CD14-positive monocyte (primary cell): ENCODE data around the gene KRTAP10-3. TPM values are rescaled to one million over a fixed set of nuclear protein-coding genes. Genes with fewer than 3 reads are reported as not detected.

Source experiments
- DNase-seq, 3 donors: peaks; one replicate each; pipeline ENCODE4 v3.0.0-alpha.2; 2011 to 2022
- H2AFZ ChIP-seq: 2 replicates; pipeline ENCODE4 v1.6.0; 2012; ENCODE audit warnings: mild to moderate bottlenecking, low read depth, low read length, inconsistent platforms; ENCODE audit not compliant: insufficient read depth, poor library complexity, severe bottlenecking
- H3K27ac ChIP-seq, 2 donors: 1 replicate in 1 of 2; 2 replicates in 1 of 2; pipeline ENCODE4 v1.5.1; 2012 to 2013; ENCODE audit warnings: low read length in 2 of 2, control low read depth in 1 of 2, inconsistent platforms in 1 of 2, low read depth in 1 of 2, mild to moderate bottlenecking in 1 of 2
- H3K27me3 ChIP-seq, 2 donors: one replicate each; pipeline versions ENCODE4 v1.6.0 to v1.6.1; 2011 to 2013; ENCODE audit warnings: low read length in 2 of 2; ENCODE audit not compliant: control insufficient read depth in 2 of 2, insufficient read depth in 2 of 2
- H3K36me3 ChIP-seq, 2 donors: replicated peaks in 1 of 2; 1 replicate in 1 of 2; 2 replicates in 1 of 2; pipeline versions ENCODE4 v1.5.1 to v1.6.1; 2012 to 2013; ENCODE audit warnings: low read length in 2 of 2, control low read depth in 1 of 2, inconsistent platforms in 1 of 2, mild to moderate bottlenecking in 1 of 2; ENCODE audit not compliant: insufficient read depth in 2 of 2, control insufficient read depth in 1 of 2
- H3K4me1 ChIP-seq, 2 donors: 1 replicate in 1 of 2; 2 replicates in 1 of 2; pipeline versions ENCODE4 v1.5.1 to v1.6.1; 2012 to 2013; ENCODE audit warnings: low read length in 2 of 2, control low read depth in 1 of 2, inconsistent platforms in 1 of 2, mild to moderate bottlenecking in 1 of 2, moderate library complexity in 1 of 2; ENCODE audit not compliant: insufficient read depth in 2 of 2, control insufficient read depth in 1 of 2
- H3K4me2 ChIP-seq: replicated peaks from 2 replicates; pipeline ENCODE3; 2012; ENCODE audit warnings: low read length, moderate library complexity, mild to moderate bottlenecking; ENCODE audit not compliant: poor library complexity, severe bottlenecking; ENCODE audit errors: extremely low read depth
- H3K4me3 ChIP-seq, 3 experiments: fragments of 200-600 bp in 1 of 3; sonication (generic) in 1 of 3; replicated peaks in 1 of 3; 1 replicate in 2 of 3; 2 replicates in 1 of 3; pipeline ENCODE4 v1.5.1; 2011 to 2013; ENCODE audit warnings: low read length in 3 of 3, mild to moderate bottlenecking in 3 of 3, control low read depth in 2 of 3, low read depth in 2 of 3, inconsistent platforms in 1 of 3, moderate library complexity in 1 of 3
- H3K79me2 ChIP-seq: 2 replicates; pipeline ENCODE4 v1.6.0; 2012; ENCODE audit warnings: mild to moderate bottlenecking, control low read depth, inconsistent platforms, low read length, moderate library complexity; ENCODE audit not compliant: insufficient read depth
- H3K9ac ChIP-seq: 2 replicates; pipeline ENCODE4 v1.6.0; 2017; ENCODE audit warnings: low read length, mild to moderate bottlenecking; ENCODE audit not compliant: insufficient read depth, poor library complexity, severe bottlenecking
- H3K9me3 ChIP-seq, 2 donors: replicated peaks in 1 of 2; 1 replicate in 1 of 2; 2 replicates in 1 of 2; pipeline versions ENCODE4 v1.5.1 to v1.6.1; 2012 to 2013; ENCODE audit warnings: low read length in 2 of 2, control low read depth in 1 of 2; ENCODE audit not compliant: control insufficient read depth in 1 of 2, insufficient read depth in 1 of 2
- H4K20me1 ChIP-seq: 2 replicates; pipeline ENCODE4 v1.6.0; 2012; ENCODE audit warnings: mild to moderate bottlenecking, low read length, control low read depth, moderate library complexity; ENCODE audit not compliant: insufficient read depth
- H3K27ac Mint-ChIP-seq, 7 donors: one replicate each; pipeline ENCODE4 v1.8.0; 2020; ENCODE audit warnings: mild to moderate bottlenecking in 7 of 7, mixed read lengths in 7 of 7, moderate library complexity in 6 of 7, inconsistent platforms in 2 of 7
- H3K27me3 Mint-ChIP-seq, 3 donors: one replicate each; pipeline ENCODE4 v1.8.0; 2021 to 2022; ENCODE audit warnings: low read depth in 3 of 3, mild to moderate bottlenecking in 3 of 3, mixed read lengths in 3 of 3, moderate library complexity in 3 of 3, inconsistent platforms in 1 of 3
- H3K36me3 Mint-ChIP-seq, 2 donors: one replicate each; pipeline ENCODE4 v1.8.0; 2020; ENCODE audit warnings: mixed read lengths in 2 of 2, inconsistent platforms in 1 of 2, mild to moderate bottlenecking in 1 of 2
- H3K4me1 Mint-ChIP-seq: one replicate; pipeline ENCODE4 v1.8.0; 2020; ENCODE audit warnings: mild to moderate bottlenecking, mixed read lengths
- H3K4me3 Mint-ChIP-seq, 2 donors: one replicate each; pipeline ENCODE4 v1.8.0; 2020; ENCODE audit warnings: mild to moderate bottlenecking in 2 of 2, mixed read lengths in 2 of 2, moderate library complexity in 1 of 2
- H3K9me3 Mint-ChIP-seq, 7 donors: one replicate each; pipeline ENCODE4 v1.8.0; 2020 to 2022; ENCODE audit warnings: mixed read lengths in 7 of 7, mild to moderate bottlenecking in 6 of 7, moderate library complexity in 6 of 7, inconsistent platforms in 2 of 7
- CTCF ChIP-seq: fragments of 200-600 bp; IDR thresholded peaks from one replicate; pipeline ENCODE4 v1.8.0; 2022; ENCODE audit warnings: antibody characterized with exemption, mild to moderate bottlenecking
- WGBS: methylation state at CpG from one replicate; pipeline ENCODE4 v1.1.5; 2013; ENCODE audit warnings: missing lambda C conversion rate; ENCODE audit not compliant: insufficient coverage; 5-methylcytosine and 5-hydroxymethylcytosine counted together
- intact Hi-C, 2 donors: fragments of 100-400 bp; cut with micrococcal nuclease; formaldehyde crosslinking; loops; one replicate each; pipeline versions ENCODE4 v1.15.0 to v1.15.1; 2023
- polyA plus RNA-seq, 3 donors: library from polyadenylated mRNA; depleted of rRNA in 1 of 3; unstranded in 2 of 3; stranded (reverse) in 1 of 3; fragments of 300-500 nt in 2 of 3; fragments of >200 nt in 1 of 3; fragmentation: Illumina TruSeq in 2 of 3; gene quantifications; 1 replicate in 2 of 3; 2 replicates in 1 of 3; pipeline ENCODE4 v1.2.3, GENCODE V29; 2012 to 2021

KRTAP10-3 gene
- polyA plus RNA-seq, 3 donors = not detected

GRCh38 chr21:44529503-44530125 is 29.0 kb downstream of the KRTAP10-3 start:
- Histone ChIP-seq H2AFZ (no peak overlapping the region), H3K27ac (no peak overlapping the region), H3K9ac (no peak overlapping the region), H4K20me1 (no peaks in the 10 kb centered on the region), H3K9me3 (peaks cover 3% of the 10 kb centered on the region in 2 donors), H3K27me3 (no peaks in the 10 kb centered on the region), H3K36me3 (no peaks in the 10 kb centered on the region), H3K79me2 (no peaks in the 10 kb centered on the region), H3K4me2 (no peak overlapping the region), H3K4me1 (no peaks in the 10 kb centered on the region), H3K4me3 (no peak overlapping the region)
- DNase-seq = no peak
- Mint-ChIP-seq H3K9me3 (peaks cover 0 to 3% (median 0%) of the 10 kb centered on the region in 7 donors), H3K4me1 (no peaks in the 10 kb centered on the region), H3K27me3 (peaks cover 1 to 8% (median 5%) of the 10 kb centered on the region in 3 donors), H3K36me3 (no peaks in the 10 kb centered on the region), H3K27ac (no peak overlapping the region), H3K4me3 (no peak overlapping the region)
- no peak for TF ChIP-seq CTCF
- 88% methylated on average over 20 of the region's 23 CpGs for WGBS
- intact Hi-C loops = no loop called here

GRCh38 chr21:44529011-44529421 is 29.6 kb downstream of the KRTAP10-3 start:
- DNase-seq = no peak
- peaks cover 0 to 3% (median 0%) of the 10 kb centered on the region in 7 donors for H3K9me3 Mint-ChIP-seq
- intact Hi-C loops = no loop called here

More at GRCh38 chr21:44529011-44529421, 29.6 kb downstream of the KRTAP10-3 start:
- Mint-ChIP-seq H3K27ac (no peak overlapping the region), H3K4me1 (no peaks in the 10 kb centered on the region), H3K27me3 (peaks cover 1 to 8% (median 5%) of the 10 kb centered on the region in 3 donors), H3K36me3 (no peaks in the 10 kb centered on the region), H3K4me3 (no peak overlapping the region)
- Histone ChIP-seq H3K4me1 (no peaks in the 10 kb centered on the region), H3K27ac (no peak overlapping the region), H4K20me1 (no peaks in the 10 kb centered on the region), H3K9ac (no peak overlapping the region), H3K4me3 (no peak overlapping the region), H3K9me3 (peaks cover 3 to 9% of the 10 kb centered on the region in 2 donors), H3K36me3 (no peaks in the 10 kb centered on the region), H2AFZ (no peak overlapping the region), H3K4me2 (no peak overlapping the region), H3K27me3 (no peaks in the 10 kb centered on the region), H3K79me2 (no peaks in the 10 kb centered on the region)
- WGBS = 91% methylated on average over 4 of the region's 17 CpGs
- TF ChIP-seq CTCF = no peak
